ENCODE results near the gene TTC23. TPM values are rescaled to one million over a fixed set of nuclear protein-coding genes. Genes with fewer than 3 reads are reported as not detected.

TTC23 gene
- total RNA-seq, 1 experiment from 2014 or later, result 18.1 TPM

DNA sequence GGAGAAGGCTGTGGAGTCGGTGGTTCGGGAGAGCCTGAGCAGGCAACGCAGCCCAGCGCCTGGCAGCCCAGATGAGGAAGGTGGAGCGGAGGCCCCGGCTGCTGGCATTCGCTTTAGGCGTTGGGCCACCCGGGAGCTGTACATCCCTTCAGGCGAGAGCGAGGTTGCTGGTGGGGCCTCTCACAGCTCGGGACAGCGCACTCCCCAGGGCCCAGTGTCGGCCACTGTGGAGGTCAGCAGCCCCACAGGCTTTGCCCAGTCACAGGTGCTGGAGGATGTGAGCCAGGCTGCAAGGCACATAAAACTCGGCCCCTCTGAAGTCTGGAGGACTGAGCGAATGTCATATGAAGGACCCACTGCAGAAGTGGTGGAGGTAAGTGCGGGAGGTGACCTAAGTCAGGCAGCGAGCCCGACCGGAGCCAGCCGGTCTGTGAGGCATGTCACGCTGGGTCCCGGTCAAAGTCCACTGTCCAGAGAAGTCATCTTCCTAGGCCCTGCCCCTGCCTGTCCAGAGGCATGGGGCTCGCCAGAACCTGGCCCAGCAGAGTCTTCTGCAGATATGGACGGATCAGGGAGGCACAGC is 117.8 kb downstream of the TTC23 start:
- DNase-seq (ENCODE audit: low read depth), result no peak
- in situ Hi-C loops (cut with HindIII; ENCODE audit: low pct_unique_long_range_greater_than_20kb, low sequenced_read_pairs), result no loop called here

DNA sequence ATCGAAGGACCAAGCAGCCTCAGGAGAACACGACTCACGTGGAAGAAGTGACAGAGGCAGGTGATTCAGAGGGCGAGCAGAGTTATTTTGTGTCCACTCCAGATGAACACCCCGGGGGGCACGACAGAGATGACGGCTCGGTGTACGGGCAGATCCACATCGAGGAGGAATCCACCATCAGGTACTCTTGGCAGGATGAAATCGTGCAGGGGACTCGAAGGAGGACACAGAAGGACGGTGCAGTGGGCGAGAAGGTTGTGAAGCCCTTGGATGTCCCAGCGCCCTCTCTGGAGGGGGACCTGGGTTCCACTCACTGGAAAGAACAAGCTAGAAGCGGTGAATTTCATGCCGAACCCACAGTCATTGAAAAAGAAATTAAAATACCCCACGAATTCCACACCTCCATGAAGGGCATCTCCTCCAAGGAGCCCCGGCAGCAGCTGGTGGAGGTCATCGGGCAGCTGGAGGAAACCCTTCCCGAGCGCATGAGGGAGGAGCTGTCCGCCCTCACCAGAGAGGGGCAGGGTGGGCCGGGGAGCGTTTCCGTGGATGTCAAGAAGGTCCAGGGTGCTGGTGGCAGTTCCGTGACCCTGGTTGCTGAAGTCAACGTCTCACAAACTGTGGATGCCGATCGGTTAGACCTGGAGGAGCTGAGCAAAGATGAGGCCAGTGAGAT is 118.5 kb downstream of the TTC23 start:
- in situ Hi-C loops (cut with HindIII; ENCODE audit: low pct_unique_long_range_greater_than_20kb, low sequenced_read_pairs), result no loop called here

DNA sequence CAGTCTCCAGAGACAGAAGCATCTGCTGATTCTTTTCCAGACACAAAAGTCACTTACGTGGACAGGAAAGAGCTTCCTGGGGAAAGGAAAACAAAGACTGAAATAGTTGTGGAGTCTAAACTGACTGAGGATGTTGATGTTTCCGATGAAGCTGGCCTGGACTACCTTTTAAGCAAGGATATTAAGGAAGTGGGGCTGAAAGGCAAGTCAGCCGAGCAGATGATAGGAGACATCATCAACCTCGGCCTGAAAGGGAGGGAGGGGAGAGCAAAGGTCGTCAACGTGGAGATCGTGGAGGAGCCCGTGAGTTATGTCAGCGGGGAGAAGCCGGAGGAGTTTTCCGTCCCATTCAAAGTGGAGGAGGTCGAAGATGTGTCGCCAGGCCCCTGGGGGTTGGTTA is 119.1 kb downstream of the TTC23 start:
- no peak for DNase-seq (ENCODE audit: low read depth)
- in situ Hi-C loops (cut with HindIII; ENCODE audit: low pct_unique_long_range_greater_than_20kb, low sequenced_read_pairs), result no loop called here

More for the DNA sequence above, 118.5 kb downstream of the TTC23 start:
- no peak for DNase-seq (ENCODE audit: low read depth)

DNA sequence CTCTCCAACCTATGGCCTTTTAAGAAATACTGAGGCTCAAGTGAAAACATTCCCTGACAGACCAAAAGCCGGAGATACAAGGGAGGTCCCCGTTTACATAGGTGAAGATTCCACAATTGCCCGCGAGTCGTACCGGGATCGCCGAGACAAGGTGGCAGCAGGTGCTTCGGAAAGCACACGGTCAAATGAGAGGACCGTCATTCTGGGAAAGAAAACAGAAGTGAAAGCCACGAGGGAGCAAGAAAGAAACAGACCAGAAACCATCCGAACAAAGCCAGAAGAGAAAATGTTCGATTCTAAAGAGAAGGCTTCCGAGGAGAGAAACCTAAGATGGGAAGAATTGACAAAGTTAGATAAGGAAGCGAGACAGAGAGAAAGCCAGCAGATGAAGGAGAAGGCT is 119.7 kb downstream of the TTC23 start:
- no peak for DNase-seq (ENCODE audit: low read depth)
- in situ Hi-C loops (cut with HindIII; ENCODE audit: low pct_unique_long_range_greater_than_20kb, low sequenced_read_pairs), result loop anchor here (5.0 kb wide), 1 partner anchor 83 kb away; no protein-coding TSS in a partner anchor

DNA sequence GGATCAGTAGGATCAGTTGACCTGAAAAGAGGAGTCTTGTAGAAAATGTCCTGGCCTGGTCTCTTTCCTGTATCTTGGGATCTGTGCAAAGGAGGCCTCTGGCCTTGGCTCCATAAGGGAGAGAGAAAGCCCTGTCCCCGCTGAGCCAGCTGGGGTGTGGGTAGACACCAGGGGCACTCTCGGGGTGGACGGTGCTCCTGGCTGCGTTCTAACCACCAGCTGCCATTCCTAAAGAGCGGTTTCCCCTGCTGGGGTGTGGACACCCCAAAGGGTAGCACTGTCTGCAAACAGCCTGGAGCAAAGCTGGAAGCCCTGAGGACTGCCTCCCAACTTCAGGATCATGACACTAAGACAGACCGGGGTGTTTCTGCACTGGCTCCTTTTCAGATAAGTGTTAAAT is 121.0 kb downstream of the TTC23 start:
- in situ Hi-C loops (cut with HindIII; ENCODE audit: low pct_unique_long_range_greater_than_20kb, low sequenced_read_pairs), result loop anchor here (5.0 kb wide), 1 partner anchor 84 kb away; no protein-coding TSS in a partner anchor
- no peak for DNase-seq (ENCODE audit: low read depth)

DNA sequence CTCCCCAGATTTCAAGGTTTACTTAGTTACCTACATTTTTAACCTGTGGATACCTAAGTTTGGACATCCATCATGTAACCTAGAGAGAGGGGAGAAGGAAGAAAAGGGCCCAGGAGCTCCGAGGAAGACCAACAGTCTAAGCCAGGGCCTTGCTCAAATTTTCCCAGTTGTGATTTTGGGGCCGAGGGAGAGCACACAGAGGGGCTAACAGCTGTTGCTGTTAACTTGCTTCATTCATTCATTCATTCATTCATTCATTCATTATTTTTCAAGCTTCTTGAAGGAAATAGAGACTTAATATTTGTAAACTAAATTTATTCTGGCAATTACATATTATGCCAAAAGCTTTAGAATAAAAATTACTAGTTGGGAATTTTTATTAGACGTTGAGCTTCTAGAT is 121.6 kb downstream of the TTC23 start:
- in situ Hi-C loops (cut with HindIII; ENCODE audit: low pct_unique_long_range_greater_than_20kb, low sequenced_read_pairs), result loop anchor here (5.0 kb wide), 1 partner anchor 85 kb away; no protein-coding TSS in a partner anchor
- no peak for DNase-seq (ENCODE audit: low read depth)

DNA sequence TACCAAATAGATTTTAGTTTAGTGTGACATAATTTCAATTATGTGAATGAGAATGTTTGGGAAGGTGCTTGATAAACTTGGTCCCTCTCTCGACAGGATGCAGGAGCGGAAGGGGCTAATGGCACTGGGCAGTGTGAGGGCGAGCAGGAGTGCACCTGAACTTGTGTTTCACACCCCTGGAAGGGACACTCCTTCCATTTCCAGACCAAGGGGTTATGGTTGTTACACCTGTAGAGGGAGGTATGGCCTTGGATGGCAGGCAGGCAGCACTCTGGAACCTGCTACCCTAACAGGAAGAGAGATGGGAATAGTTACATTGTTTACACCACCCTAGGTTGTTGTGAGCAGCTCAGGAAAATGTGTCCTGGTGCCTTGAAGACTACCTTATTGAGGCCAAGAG is 122.5 kb downstream of the TTC23 start:
- in situ Hi-C loops (cut with HindIII; ENCODE audit: low pct_unique_long_range_greater_than_20kb, low sequenced_read_pairs), result loop anchor here (5.0 kb wide), 1 partner anchor 85 kb away; no protein-coding TSS in a partner anchor
- no peak for DNase-seq (ENCODE audit: low read depth)

DNA sequence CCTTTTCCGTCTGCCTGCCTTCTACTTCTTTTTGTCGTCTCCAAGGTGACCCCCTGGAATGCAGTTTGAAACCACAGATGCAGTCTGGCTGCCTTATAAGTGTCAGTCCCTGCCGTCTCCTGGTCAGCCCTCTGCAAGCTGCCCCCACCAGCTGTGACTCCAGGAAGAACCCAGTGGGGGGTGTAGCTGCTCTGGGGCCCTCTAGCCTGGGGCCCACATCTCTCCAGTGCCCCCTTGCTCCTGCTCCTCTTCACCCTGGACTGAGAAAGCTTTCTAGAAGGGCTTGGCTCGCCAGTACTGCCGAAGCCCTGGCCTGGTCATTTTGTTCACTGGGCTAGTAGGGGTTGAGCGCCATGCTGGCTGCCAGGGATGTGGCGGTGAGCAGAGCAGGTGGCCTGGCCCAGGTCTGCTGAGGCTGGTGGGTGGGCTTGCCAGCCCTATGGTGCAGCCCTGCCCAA is 123.2 kb downstream of the TTC23 start:
- in situ Hi-C loops (cut with HindIII; ENCODE audit: low pct_unique_long_range_greater_than_20kb, low sequenced_read_pairs), result loop anchor here (5.0 kb wide), 1 partner anchor 86 kb away; no protein-coding TSS in a partner anchor
- DNase-seq (ENCODE audit: low read depth), result no peak

DNA sequence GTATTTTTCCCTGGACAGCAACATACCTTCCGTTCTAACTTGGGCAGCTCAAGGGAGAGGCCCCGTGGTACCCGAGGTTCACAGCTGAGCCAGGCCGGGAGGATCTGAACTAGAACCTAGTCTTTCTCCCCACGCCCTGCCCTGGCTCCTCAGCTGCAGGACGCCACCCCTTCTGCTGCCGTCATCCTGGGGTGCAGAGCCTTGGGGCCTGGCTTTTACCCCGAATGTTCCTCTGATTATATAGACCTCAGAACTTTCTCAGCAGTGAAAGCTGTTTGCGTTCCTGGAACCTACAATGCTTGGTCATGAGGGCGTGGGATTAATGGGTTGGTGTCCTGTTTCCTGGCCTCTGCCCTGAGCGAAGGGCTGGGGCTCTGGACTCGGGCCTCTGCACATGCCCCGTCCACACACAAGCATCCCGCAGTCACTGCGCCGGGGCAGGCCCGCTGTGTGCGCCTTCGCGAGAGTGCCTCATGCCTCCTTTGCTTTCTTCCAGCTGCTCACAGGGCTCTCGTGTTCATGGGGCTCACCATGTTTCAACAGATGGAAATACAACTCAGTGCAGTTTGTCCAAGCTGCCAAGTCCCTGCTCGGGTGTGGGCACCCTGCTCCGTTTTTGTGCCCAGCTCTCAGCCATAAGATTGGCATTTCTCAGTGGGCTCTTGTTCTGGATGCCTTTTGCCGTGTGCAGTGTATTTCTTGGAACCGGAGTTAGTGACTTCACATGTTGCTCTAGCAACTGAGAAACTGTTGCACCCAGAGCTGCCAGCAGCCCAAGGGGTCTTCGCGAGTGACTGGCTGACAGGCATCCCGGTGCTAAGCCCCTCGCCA is 124.1 kb downstream of the TTC23 start:
- no peak for DNase-seq (ENCODE audit: low read depth)
- in situ Hi-C loops (cut with HindIII; ENCODE audit: low pct_unique_long_range_greater_than_20kb, low sequenced_read_pairs), result loop anchor here (5.0 kb wide), 1 partner anchor 87 kb away; no protein-coding TSS in a partner anchor

DNA sequence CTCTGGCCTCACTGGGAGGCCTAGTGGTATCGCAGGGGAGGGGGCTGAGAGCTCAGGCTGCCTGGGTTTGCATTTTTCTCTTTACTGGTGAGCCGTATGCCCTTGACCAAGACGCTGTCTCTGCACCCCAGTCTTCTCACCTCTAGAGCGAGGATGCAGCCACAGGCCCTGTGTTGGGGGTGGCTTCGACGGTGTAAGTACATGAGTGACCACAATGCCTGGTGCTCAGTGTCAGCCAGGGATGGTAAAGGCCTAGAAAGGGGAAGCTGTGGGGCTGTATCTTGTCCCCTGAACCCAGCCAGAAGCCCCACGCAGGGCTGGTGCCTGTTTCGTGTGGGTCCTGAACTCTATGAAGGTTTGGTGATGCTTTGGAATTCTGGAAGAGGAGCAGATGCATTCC is 124.7 kb downstream of the TTC23 start:
- in situ Hi-C loops (cut with HindIII; ENCODE audit: low pct_unique_long_range_greater_than_20kb, low sequenced_read_pairs), result loop anchor here (5.0 kb wide), 1 partner anchor 88 kb away; no protein-coding TSS in a partner anchor
- DNase-seq (ENCODE audit: low read depth), result no peak

DNA sequence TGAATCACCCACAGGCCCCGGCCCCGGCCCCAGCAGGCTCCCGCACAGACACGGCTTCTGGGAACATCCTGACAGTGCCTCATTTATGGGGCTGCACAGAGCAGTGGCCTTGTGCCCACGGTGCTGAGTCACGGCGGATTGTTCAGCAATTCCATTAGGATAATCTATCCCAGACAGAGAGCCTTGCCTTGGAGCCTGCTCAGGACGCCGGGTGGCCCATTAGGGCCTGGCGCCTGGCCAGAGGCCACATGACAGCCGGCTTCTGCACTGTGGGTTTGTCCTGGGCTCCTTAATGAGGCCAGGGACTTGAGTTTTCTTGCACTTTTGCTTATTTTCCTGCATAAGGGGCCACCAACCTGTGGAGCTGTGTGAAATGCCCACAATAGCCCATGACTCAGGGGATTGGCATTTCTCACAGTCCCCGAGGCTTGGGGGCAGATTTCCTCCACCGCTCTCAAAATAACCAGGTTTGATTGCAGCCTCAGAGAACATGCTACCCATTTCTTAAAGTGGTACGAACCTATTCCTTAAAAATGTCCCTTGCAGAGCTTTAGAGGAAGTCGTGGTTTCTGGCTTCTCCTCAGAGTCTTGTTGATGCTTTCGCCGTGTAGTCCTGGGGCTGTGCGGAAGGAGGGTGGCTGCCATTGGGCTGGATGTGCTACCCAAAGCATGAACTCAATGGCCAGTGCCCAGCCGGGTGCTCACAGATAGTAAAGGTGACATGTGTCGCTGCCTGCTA is 125.5 kb downstream of the TTC23 start:
- in situ Hi-C loops (cut with HindIII; ENCODE audit: low pct_unique_long_range_greater_than_20kb, low sequenced_read_pairs), result no loop called here
- DNase-seq (ENCODE audit: low read depth), result peak; percentile 99

DNA sequence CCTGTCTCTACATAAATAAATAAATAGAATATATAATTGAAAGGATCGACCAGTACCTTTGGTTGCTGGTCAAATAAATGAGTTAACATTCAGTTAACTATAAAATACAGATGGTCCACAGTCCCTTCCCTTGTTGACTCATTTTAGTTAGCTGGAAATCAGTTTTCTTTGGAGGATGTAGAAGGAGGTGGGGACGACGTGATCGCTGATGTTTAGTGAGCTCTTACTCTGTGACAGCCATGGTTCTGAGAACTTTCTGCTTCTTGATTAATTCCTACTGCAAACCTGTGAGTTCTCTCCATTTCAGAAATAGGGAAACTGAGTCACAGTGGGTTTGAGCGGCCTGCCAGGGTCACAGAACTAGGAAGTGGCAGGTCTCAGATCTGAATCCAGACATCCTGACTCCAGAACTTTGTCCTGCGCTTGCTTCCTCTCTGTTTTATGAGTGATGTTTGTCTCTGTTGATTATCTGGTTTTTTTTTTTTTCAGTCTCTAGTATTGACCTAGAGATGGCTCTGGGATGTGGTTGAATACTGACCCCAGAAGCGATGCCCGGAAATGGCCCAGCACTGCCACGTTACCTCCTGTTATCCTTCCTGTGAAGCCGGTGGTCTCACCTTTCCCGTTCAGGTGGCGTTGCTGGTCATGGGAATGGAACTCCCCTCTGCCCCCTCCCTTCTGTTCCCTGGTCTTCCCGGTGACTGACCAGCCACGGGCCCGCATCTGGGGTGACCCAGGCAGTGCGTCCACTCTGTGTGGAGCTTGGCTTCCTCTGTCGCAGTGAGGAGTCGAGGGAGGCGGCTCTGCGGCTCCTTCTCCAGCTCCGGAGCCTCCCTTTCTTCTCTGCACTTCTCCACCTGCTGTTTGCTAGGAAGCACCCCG is 126.3 kb downstream of the TTC23 start:
- in situ Hi-C loops (cut with HindIII; ENCODE audit: low pct_unique_long_range_greater_than_20kb, low sequenced_read_pairs), result no loop called here
- peak; percentile 24 for DNase-seq (ENCODE audit: low read depth)

DNA sequence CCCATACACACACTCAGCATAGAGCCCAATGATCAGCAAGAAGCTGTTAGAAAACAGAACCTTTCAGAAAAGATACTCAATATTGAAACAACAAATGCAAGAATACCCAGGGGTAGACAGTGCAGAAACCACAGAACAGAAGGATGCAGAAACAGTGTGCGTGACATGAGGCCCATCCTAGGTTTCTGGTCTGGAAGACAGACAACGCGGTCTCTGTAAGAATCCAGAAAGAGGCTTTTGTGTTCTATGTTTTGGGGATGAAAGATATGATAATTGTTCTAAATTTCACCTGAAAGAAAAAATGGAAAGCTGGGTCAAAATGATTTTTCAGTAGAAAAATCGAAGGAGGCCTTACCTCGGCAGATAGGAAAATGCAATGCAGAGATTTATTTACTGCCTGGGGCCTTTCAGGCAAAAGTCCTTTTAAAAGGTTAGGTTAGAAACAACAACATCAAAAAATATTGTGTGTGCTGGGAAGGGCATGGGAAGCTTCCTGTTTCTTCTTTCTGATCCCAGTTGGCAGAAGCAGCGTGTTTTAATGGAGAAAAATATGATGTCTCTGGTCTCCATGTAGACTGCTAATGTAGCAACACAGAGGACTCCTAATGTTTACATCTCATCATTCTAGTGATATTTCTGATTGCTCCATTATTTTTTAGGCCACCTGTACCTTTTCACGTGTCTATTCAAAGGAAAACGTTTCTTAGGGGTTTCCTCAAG is 127.5 kb downstream of the TTC23 start:
- DNase-seq (ENCODE audit: low read depth), result no peak
- in situ Hi-C loops (cut with HindIII; ENCODE audit: low pct_unique_long_range_greater_than_20kb, low sequenced_read_pairs), result no loop called here

DNA sequence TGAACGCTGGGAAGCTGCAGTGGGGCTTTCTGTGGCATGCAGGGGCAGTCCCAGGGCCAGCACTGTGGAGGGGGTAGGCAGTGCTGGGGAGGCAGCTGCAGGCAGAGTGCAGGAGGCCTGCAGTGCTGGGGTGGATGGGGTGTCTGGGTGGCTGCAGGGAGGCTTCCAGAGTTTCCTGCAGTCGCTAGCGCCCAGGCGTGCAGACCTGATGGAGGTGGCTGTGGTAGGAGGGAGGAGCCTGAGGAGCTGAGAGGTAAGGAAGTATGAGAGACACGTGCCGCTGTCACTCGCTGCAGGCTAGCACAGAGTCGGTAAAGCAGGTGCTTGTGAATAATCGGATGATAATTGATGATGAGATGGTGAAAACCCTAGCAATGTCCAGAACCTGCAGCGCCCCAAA is 128.2 kb downstream of the TTC23 start:
- in situ Hi-C loops (cut with HindIII; ENCODE audit: low pct_unique_long_range_greater_than_20kb, low sequenced_read_pairs), result no loop called here
- no peak for DNase-seq (ENCODE audit: low read depth)

DNA sequence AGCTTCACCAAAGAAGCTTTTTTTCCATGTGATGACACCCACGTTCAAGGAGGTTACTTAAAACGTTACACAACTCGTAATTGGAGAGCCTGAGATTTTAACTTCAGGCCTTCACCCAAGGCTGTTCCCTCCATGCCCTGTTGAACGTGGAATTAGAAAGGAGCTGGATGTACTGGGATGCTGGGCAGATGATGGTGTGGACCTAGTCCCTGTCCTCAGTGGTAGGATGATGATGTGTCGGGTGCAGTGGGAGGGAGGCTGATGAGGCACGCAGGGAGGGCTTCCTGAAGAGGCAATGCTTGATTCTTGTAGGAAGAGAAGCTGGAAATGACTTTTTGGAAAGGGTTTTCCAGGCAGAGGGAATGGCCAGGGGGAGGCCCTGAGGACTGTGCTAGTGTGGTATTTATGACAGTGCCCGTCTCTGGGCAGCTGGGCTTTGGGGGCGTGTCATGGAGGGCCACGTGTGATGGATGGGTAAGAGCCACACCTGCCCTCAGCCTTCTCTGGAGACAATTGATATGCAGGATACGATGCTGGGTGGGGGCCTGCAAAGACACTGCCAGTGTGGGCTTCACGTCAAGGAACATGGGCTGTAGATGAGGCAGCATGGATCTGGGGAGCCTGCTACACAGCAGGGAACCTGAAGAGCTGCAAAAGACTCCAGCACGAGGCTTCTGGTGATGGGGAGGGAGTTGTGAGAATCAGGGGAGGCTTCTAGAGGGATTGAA is 129.2 kb downstream of the TTC23 start:
- in situ Hi-C loops (cut with HindIII; ENCODE audit: low pct_unique_long_range_greater_than_20kb, low sequenced_read_pairs), result no loop called here
- no peak for DNase-seq (ENCODE audit: low read depth)

All from Caki2 (cell line).